ENCODE results near the gene GRSF1.

GRSF1 gene

GRCh38 chr4:70855464-70855863 is 15.8 kb upstream of the GRSF1 start:
- H3K36me3 ChIP-seq (replicated peaks; ENCODE audit: insufficient read depth, low read length), result no peaks in the 10 kb centered on the region
- H3K9me2 ChIP-seq (replicated peaks; ENCODE audit: insufficient read depth, low read length), result no peaks in the 10 kb centered on the region
- H3F3A ChIP-seq (ENCODE audit: insufficient read depth, low read length), result no peaks in the 10 kb centered on the region
- no peak for TF ChIP-seq CTCF (IDR thresholded peaks at IDR 0.05; ENCODE audit: low read length)
- TF ChIP-seq EZH2phosphoT487 (IDR thresholded peaks at IDR 0.05; ENCODE audit: low read length), result no peak
- no peak for TF ChIP-seq EZH2 (optimal IDR thresholded peaks at IDR 0.05; ENCODE audit: low read depth, low read length)
- no peaks in the 10 kb centered on the region for H3K27me3 ChIP-seq (replicated peaks; ENCODE audit: insufficient read depth, low read length)
- no peak for DNase-seq
- H3K79me2 ChIP-seq (ENCODE audit: low read length), result no peaks in the 10 kb centered on the region
- H3K4me2 ChIP-seq (ENCODE audit: low read depth, low read length), result no peak overlapping the region
- no peaks in the 10 kb centered on the region for H3K4me1 ChIP-seq (ENCODE audit: low read length)
- no peaks in the 10 kb centered on the region for H3K9me3 ChIP-seq (replicated peaks; ENCODE audit: insufficient read depth, low read length)
- H4K20me1 ChIP-seq (ENCODE audit: insufficient read depth, low read length), result no peaks in the 10 kb centered on the region
- no peak overlapping the region for H3K9ac ChIP-seq (ENCODE audit: low read length)
- H3K4me3 ChIP-seq (ENCODE audit: low read length), result no peak overlapping the region
- H2AFZ ChIP-seq (ENCODE audit: low read length), result no peak overlapping the region
- no peak overlapping the region for H3K27ac ChIP-seq (ENCODE audit: low read length)

GRCh38 chr4:70849291-70849690 is 9.6 kb upstream of the GRSF1 start:
- H2AFZ ChIP-seq (ENCODE audit: low read length), result no peak overlapping the region
- no peak overlapping the region for H3K27ac ChIP-seq (ENCODE audit: low read length)
- H3K79me2 ChIP-seq (ENCODE audit: low read length), result no peaks in the 10 kb centered on the region
- H3K4me1 ChIP-seq (ENCODE audit: low read length), result no peaks in the 10 kb centered on the region
- H3K9me3 ChIP-seq (replicated peaks; ENCODE audit: insufficient read depth, low read length), result no peaks in the 10 kb centered on the region
- H4K20me1 ChIP-seq (ENCODE audit: insufficient read depth, low read length), result no peaks in the 10 kb centered on the region
- no peak overlapping the region for H3K4me3 ChIP-seq (ENCODE audit: low read length)
- no peak overlapping the region for H3K4me2 ChIP-seq (ENCODE audit: low read depth, low read length)
- DNase-seq, result no peak
- no peaks in the 10 kb centered on the region for H3K27me3 ChIP-seq (replicated peaks; ENCODE audit: insufficient read depth, low read length)
- no peaks in the 10 kb centered on the region for H3K9me2 ChIP-seq (replicated peaks; ENCODE audit: insufficient read depth, low read length)
- H3F3A ChIP-seq (ENCODE audit: insufficient read depth, low read length), result no peaks in the 10 kb centered on the region
- no peak overlapping the region for H3K9ac ChIP-seq (ENCODE audit: low read length)
- TF ChIP-seq EZH2phosphoT487 (IDR thresholded peaks at IDR 0.05; ENCODE audit: low read length), result no peak
- no peak for TF ChIP-seq CTCF (IDR thresholded peaks at IDR 0.05; ENCODE audit: low read length)
- TF ChIP-seq EZH2 (optimal IDR thresholded peaks at IDR 0.05; ENCODE audit: low read depth, low read length), result no peak
- H3K36me3 ChIP-seq (replicated peaks; ENCODE audit: insufficient read depth, low read length), result no peaks in the 10 kb centered on the region

GRCh38 chr4:70844180-70844579 is 4.5 kb upstream of the GRSF1 start:
- Histone ChIP-seq H3K79me2 (ENCODE audit: low read length) (peaks cover 2% of the 10 kb centered on the region), H3K4me1 (ENCODE audit: low read length) (no peaks in the 10 kb centered on the region), H3K9me3 (replicated peaks; ENCODE audit: insufficient read depth, low read length) (no peaks in the 10 kb centered on the region), H3K9ac (ENCODE audit: low read length) (no peak overlapping the region), H3K27me3 (replicated peaks; ENCODE audit: insufficient read depth, low read length) (no peaks in the 10 kb centered on the region), H3F3A (ENCODE audit: insufficient read depth, low read length) (no peaks in the 10 kb centered on the region), H3K36me3 (replicated peaks; ENCODE audit: insufficient read depth, low read length) (no peaks in the 10 kb centered on the region), H4K20me1 (ENCODE audit: insufficient read depth, low read length) (no peaks in the 10 kb centered on the region), H3K4me3 (ENCODE audit: low read length) (no peak overlapping the region), H3K27ac (ENCODE audit: low read length) (no peak overlapping the region), H3K9me2 (replicated peaks; ENCODE audit: insufficient read depth, low read length) (no peaks in the 10 kb centered on the region), H2AFZ (ENCODE audit: low read length) (no peak overlapping the region), H3K4me2 (ENCODE audit: low read depth, low read length) (no peak overlapping the region)
- TF ChIP-seq EZH2phosphoT487 (IDR thresholded peaks at IDR 0.05; ENCODE audit: low read length), result no peak
- TF ChIP-seq CTCF (IDR thresholded peaks at IDR 0.05; ENCODE audit: low read length), result no peak
- no peak for TF ChIP-seq EZH2 (optimal IDR thresholded peaks at IDR 0.05; ENCODE audit: low read depth, low read length)
- DNase-seq, result no peak
